Measurements from ENCODE around the gene FCMR. TPM values are rescaled to one million over a fixed set of nuclear protein-coding genes. Genes with fewer than 3 reads are reported as not detected.

The FCMR gene
- polyA plus RNA-seq, 3 donors = 1.9 to 3.0 (median 2.2) TPM

DNA sequence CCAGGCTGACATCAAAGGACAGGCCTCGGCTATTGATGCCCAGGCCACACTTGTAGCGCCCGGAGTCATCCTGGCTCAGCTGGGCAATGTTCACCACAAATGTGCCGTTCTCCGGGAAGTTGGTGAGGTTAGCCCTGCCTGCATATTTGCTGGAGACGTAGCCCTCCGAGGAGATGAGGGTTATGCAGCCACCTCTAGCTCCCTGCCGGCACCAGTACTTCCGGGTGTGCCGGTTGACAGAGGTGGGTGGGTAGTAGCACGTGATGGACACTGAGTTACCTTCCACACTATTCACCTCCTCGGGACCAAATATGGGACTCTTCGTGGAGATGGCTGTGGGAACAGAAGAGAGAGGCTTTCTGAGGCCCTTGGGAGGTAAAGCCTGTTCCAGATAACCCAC, 17.4 kb upstream of the FCMR start:
- Histone ChIP-seq H3K4me1 (ENCODE audit: control insufficient read depth in 1 of 2, insufficient read depth in 2 of 2, low read length in 2 of 2) (peaks cover 3 to 7% of the 10 kb centered on the region in 2 donors), H2AFZ (ENCODE audit: insufficient read depth, low read depth, low read length, poor library complexity, severe bottlenecking) (no peak overlapping the region), H3K27ac (ENCODE audit: low read depth in 1 of 2, low read length in 2 of 2) (no peak overlapping the region), H3K79me2 (ENCODE audit: insufficient read depth, low read length) (no peaks in the 10 kb centered on the region), H3K27me3 (ENCODE audit: control insufficient read depth in 2 of 2, insufficient read depth in 2 of 2, low read length in 2 of 2) (no peaks in the 10 kb centered on the region), H4K20me1 (ENCODE audit: insufficient read depth, low read length) (no peaks in the 10 kb centered on the region), H3K9me3 (replicated peaks in 1 of 2; ENCODE audit: control insufficient read depth in 1 of 2, insufficient read depth in 1 of 2, low read length in 2 of 2) (no peaks in the 10 kb centered on the region), H3K9ac (ENCODE audit: insufficient read depth, low read length, poor library complexity, severe bottlenecking) (no peak overlapping the region), H3K36me3 (replicated peaks in 1 of 2; ENCODE audit: control insufficient read depth in 1 of 2, insufficient read depth in 2 of 2, low read length in 2 of 2) (no peaks in the 10 kb centered on the region), H3K4me2 (replicated peaks; ENCODE audit: extremely low read depth, low read length, poor library complexity, severe bottlenecking) (no peak overlapping the region), H3K4me3 (replicated peaks in 1 of 3; ENCODE audit: low read depth in 2 of 3, low read length in 3 of 3) (no peak overlapping the region)
- no peak overlapping the region for H3K4me3 Mint-ChIP-seq
- WGBS (ENCODE audit: insufficient coverage) = 100% methylated on average over 3 of the region's 13 CpGs
- H3K36me3 Mint-ChIP-seq = no peaks in the 10 kb centered on the region
- intact Hi-C loops (cut with micrococcal nuclease) = loop anchor here in 1 of 2 donors (5.0 kb wide), 1 partner anchor 43 kb away; no protein-coding TSS in a partner anchor
- peaks cover 7 to 21% (median 11%) of the 10 kb centered on the region in 3 donors for H3K27me3 Mint-ChIP-seq (ENCODE audit: low read depth in 3 of 3)
- H3K9me3 Mint-ChIP-seq = no peaks in the 10 kb centered on the region
- H3K4me1 Mint-ChIP-seq = peaks cover 9% of the 10 kb centered on the region
- DNase-seq = no peak
- no peak overlapping the region for H3K27ac Mint-ChIP-seq
- TF ChIP-seq, protein P1, sequence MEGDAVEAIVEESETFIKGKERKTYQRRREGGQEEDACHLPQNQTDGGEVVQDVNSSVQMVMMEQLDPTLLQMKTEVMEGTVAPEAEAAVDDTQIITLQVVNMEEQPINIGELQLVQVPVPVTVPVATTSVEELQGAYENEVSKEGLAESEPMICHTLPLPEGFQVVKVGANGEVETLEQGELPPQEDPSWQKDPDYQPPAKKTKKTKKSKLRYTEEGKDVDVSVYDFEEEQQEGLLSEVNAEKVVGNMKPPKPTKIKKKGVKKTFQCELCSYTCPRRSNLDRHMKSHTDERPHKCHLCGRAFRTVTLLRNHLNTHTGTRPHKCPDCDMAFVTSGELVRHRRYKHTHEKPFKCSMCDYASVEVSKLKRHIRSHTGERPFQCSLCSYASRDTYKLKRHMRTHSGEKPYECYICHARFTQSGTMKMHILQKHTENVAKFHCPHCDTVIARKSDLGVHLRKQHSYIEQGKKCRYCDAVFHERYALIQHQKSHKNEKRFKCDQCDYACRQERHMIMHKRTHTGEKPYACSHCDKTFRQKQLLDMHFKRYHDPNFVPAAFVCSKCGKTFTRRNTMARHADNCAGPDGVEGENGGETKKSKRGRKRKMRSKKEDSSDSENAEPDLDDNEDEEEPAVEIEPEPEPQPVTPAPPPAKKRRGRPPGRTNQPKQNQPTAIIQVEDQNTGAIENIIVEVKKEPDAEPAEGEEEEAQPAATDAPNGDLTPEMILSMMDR (IDR thresholded peaks at IDR 0.05) = no peak

DNA sequence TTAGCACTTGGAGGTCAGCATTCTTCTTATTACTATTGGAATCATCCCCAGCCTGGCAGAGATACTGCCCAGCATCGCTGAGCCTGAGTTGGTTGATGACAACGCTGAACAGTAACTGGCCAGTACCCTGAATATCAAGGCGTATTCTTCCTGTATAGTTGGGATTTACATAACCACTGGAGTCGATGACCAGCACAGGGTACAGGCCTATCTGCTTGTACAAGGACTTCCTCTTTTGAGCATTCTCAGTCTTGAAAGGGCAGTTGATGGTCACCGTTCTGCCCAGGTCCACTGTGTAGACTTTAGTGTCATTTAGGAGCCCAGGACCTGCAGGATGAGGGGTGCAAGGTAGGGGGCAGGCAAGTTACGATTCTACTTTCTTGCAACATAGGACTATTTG, 15.7 kb upstream of the FCMR start:
- Histone ChIP-seq H3K4me3 (replicated peaks in 1 of 3; ENCODE audit: low read depth in 2 of 3, low read length in 3 of 3) (no peak overlapping the region), H3K27me3 (ENCODE audit: control insufficient read depth in 2 of 2, insufficient read depth in 2 of 2, low read length in 2 of 2) (no peaks in the 10 kb centered on the region)

More for the DNA sequence above, 15.7 kb upstream of the FCMR start:
- Histone ChIP-seq H3K4me1 (ENCODE audit: control insufficient read depth in 1 of 2, insufficient read depth in 2 of 2, low read length in 2 of 2) (peaks cover 3 to 7% of the 10 kb centered on the region in 2 donors), H3K9ac (ENCODE audit: insufficient read depth, low read length, poor library complexity, severe bottlenecking) (no peak overlapping the region), H2AFZ (ENCODE audit: insufficient read depth, low read depth, low read length, poor library complexity, severe bottlenecking) (no peak overlapping the region), H4K20me1 (ENCODE audit: insufficient read depth, low read length) (no peaks in the 10 kb centered on the region), H3K4me2 (replicated peaks; ENCODE audit: extremely low read depth, low read length, poor library complexity, severe bottlenecking) (no peak overlapping the region), H3K36me3 (replicated peaks in 1 of 2; ENCODE audit: control insufficient read depth in 1 of 2, insufficient read depth in 2 of 2, low read length in 2 of 2) (no peaks in the 10 kb centered on the region), H3K9me3 (replicated peaks in 1 of 2; ENCODE audit: control insufficient read depth in 1 of 2, insufficient read depth in 1 of 2, low read length in 2 of 2) (no peaks in the 10 kb centered on the region), H3K27ac (ENCODE audit: low read depth in 1 of 2, low read length in 2 of 2) (no peak overlapping the region), H3K79me2 (ENCODE audit: insufficient read depth, low read length) (no peaks in the 10 kb centered on the region)
- Mint-ChIP-seq H3K4me3 (no peak overlapping the region), H3K4me1 (peaks cover 9% of the 10 kb centered on the region), H3K27ac (no peak overlapping the region), H3K9me3 (no peaks in the 10 kb centered on the region), H3K36me3 (no peaks in the 10 kb centered on the region), H3K27me3 (ENCODE audit: low read depth in 3 of 3) (peaks cover 4 to 14% (median 6%) of the 10 kb centered on the region in 3 donors)
- TF ChIP-seq, protein P1 (IDR thresholded peaks at IDR 0.05) = no peak
- peak in 1 of 3 donors; percentile 68 for DNase-seq
- 69% methylated on average over 4 of the region's 6 CpGs for WGBS (ENCODE audit: insufficient coverage)
- intact Hi-C loops (cut with micrococcal nuclease) = loop anchor here in 1 of 2 donors (5.0 kb wide), 1 partner anchor 45 kb away; no protein-coding TSS in a partner anchor

All from CD14-positive monocyte (primary cell).